ENCODE results near the gene SCAF1.

DNA sequence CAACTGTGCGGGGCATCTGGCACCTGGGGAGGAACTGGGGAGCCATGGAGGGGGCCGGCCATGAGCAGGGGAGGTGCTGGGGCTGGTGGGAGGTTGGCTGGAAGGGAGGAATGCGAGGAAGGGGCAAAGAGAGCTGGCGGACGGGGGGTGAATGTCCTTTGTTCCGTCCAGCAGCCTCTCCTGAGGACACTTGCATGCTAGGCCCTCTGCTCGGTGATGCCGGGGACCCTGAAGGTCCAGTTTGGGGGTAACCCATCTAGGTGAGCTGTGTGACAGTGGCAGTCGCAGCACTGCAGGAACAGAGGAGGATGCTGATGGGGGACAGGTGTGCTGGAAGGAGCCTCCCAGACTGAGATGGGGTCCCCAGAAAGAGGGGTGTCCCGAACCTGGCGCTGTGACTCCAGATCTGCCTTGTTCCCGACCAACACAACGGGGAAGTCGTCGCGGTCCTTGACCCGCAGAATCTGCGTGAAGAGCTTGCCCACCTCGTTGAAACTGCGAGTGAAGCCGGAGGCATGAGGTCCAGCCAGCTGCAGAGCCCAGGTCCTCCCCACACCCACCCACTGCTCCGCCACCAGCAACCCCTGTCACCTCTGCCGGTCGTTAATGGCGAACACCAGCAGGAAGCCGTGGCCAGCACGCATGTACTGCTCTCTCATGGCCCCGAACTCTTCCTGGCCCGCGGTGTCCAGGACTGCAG, 5.6 kb upstream of the SCAF1 start:
- TF ChIP-seq CTCF (IDR thresholded peaks at IDR 0.05) (no peak), EZH2 (IDR thresholded peaks at IDR 0.05) (no peak)

Measured in neural progenitor cell (in vitro differentiated cells).